Activated T-helper 2 cell treated with anti-CD3 and anti-CD28 coated beads, Interferon-gamma antibody, Interleukin-2, Interleukin-4, amounts not matched to agents 10 μg/mL and 5 μg/mL and 100 μg/mL, durations not matched to agents 14 hours and 24 hours and 36 hours (primary cell): ENCODE measurements around the gene ZCCHC10. TPM values are rescaled to one million over a fixed set of nuclear protein-coding genes. Genes with fewer than 3 reads are reported as not detected.
A peak's percentile ranks its signal among the peaks of the same experiment; 100 is the strongest.
"Not testable (repeated sequence)": the region's sequence is repeated elsewhere in the genome, so short reads cannot be mapped to it uniquely, and the experiment has no call there.

Experiments
- DNase-seq: peaks from one replicate; pipeline ENCODE4 v3.0.0; 2021; ENCODE audit warnings: low spot score
- H3K27ac Mint-ChIP-seq: one replicate; pipeline ENCODE4 v1.8.0; 2021; ENCODE audit warnings: mixed read lengths
- H3K27me3 Mint-ChIP-seq: one replicate; pipeline ENCODE4 v1.8.0; 2021; ENCODE audit warnings: low read depth, mixed read lengths
- H3K36me3 Mint-ChIP-seq: one replicate; pipeline ENCODE4 v1.8.0; 2021; ENCODE audit warnings: low read depth, mixed read lengths
- H3K4me1 Mint-ChIP-seq: one replicate; pipeline ENCODE4 v1.8.0; 2021; ENCODE audit warnings: low read depth, mixed read lengths
- H3K4me3 Mint-ChIP-seq: one replicate; pipeline ENCODE4 v1.8.0; 2021; ENCODE audit warnings: low read depth, mild to moderate bottlenecking, moderate library complexity, mixed read lengths
- H3K9me3 Mint-ChIP-seq: one replicate; pipeline ENCODE4 v1.8.0; 2021; ENCODE audit warnings: mixed read lengths
- intact Hi-C: fragments of 100-400 bp; cut with micrococcal nuclease; formaldehyde crosslinking; loops from one replicate; pipeline ENCODE4 v1.15.1; 2023
- total RNA-seq: library from RNA; stranded (reverse); gene quantifications from 2 replicates; pipeline ENCODE4 v1.2.3, GENCODE V29; 2022

Gene ZCCHC10
- total RNA-seq, 1 donor from 2014 or later: 35.7 TPM

GRCh38 chr5:132961887-132962286, 64.5 kb downstream of the ZCCHC10 start:
- no peaks in the 10 kb centered on the region for H3K9me3 Mint-ChIP-seq
- peak overlapping the region; percentile 93 for H3K4me3 Mint-ChIP-seq
- intact Hi-C loops: loop anchor here (1.0 to 10.0 kb wide), 2 partner anchors 90 to 467 kb away; partner anchors contain the start of genes HSPA4 and IRF1
- no peaks in the 10 kb centered on the region for H3K27me3 Mint-ChIP-seq
- DNase-seq: no peak
- H3K36me3 Mint-ChIP-seq: peaks cover 27% of the 10 kb centered on the region
- peak overlapping the region; percentile 95 for H3K27ac Mint-ChIP-seq
- H3K4me1 Mint-ChIP-seq: peaks cover 17% of the 10 kb centered on the region

- not testable (repeated sequence) for H3K27me3 Mint-ChIP-seq, DNase-seq, H3K9me3 Mint-ChIP-seq, H3K27ac Mint-ChIP-seq
- H3K4me3 Mint-ChIP-seq: peak overlapping the region; percentile 93
- intact Hi-C loops: loop anchor here (10.0 kb wide), 1 partner anchor 466 kb away; the partner anchor contains the start of gene IRF1
- H3K36me3 Mint-ChIP-seq: peaks cover 27% of the 10 kb centered on the region
- H3K4me1 Mint-ChIP-seq: peaks cover 17% of the 10 kb centered on the region
Measured at GRCh38 chr5:132961123-132961815, 65.1 kb downstream of the ZCCHC10 start.

GRCh38 chr5:132956166-132956799, 70.1 kb downstream of the ZCCHC10 start:
- H3K4me3 Mint-ChIP-seq, H3K9me3 Mint-ChIP-seq, H3K27ac Mint-ChIP-seq, H3K27me3 Mint-ChIP-seq, intact Hi-C loops, DNase-seq: not testable (repeated sequence)
- Mint-ChIP-seq H3K36me3 (peaks cover 42% of the 10 kb centered on the region), H3K4me1 (peaks cover 18% of the 10 kb centered on the region)

GRCh38 chr5:132953710-132954109, 72.6 kb downstream of the ZCCHC10 start:
- no peaks in the 10 kb centered on the region for H3K9me3 Mint-ChIP-seq
- intact Hi-C loops: no loop called here
- DNase-seq: no peak
- peaks cover 39% of the 10 kb centered on the region for H3K36me3 Mint-ChIP-seq
- H3K4me1 Mint-ChIP-seq: peaks cover 12% of the 10 kb centered on the region
- H3K27ac Mint-ChIP-seq: no peak overlapping the region
- no peaks in the 10 kb centered on the region for H3K27me3 Mint-ChIP-seq
- H3K4me3 Mint-ChIP-seq: no peak overlapping the region

GRCh38 chr5:132952829-132953228, 73.5 kb downstream of the ZCCHC10 start:
- Mint-ChIP-seq H3K36me3 (peaks cover 39% of the 10 kb centered on the region), H3K4me3 (no peak overlapping the region), H3K27ac (no peak overlapping the region), H3K9me3 (no peaks in the 10 kb centered on the region), H3K27me3 (no peaks in the 10 kb centered on the region), H3K4me1 (peaks cover 12% of the 10 kb centered on the region)
- DNase-seq: no peak
- intact Hi-C loops: no loop called here

GRCh38 chr5:132951897-132952296, 74.5 kb downstream of the ZCCHC10 start:
- no peak for DNase-seq
- Mint-ChIP-seq H3K9me3 (no peaks in the 10 kb centered on the region), H3K27me3 (no peaks in the 10 kb centered on the region), H3K36me3 (peaks cover 43% of the 10 kb centered on the region), H3K4me3 (no peak overlapping the region), H3K4me1 (peaks cover 12% of the 10 kb centered on the region), H3K27ac (no peak overlapping the region)
- intact Hi-C loops: no loop called here

- Mint-ChIP-seq H3K4me1 (peaks cover 14% of the 10 kb centered on the region), H3K9me3 (no peaks in the 10 kb centered on the region), H3K27me3 (no peaks in the 10 kb centered on the region), H3K36me3 (peaks cover 34% of the 10 kb centered on the region), H3K4me3 (no peak overlapping the region), H3K27ac (no peak overlapping the region)
- DNase-seq: no peak
- intact Hi-C loops: no loop called here
Measured at GRCh38 chr5:132949136-132949535, 77.2 kb downstream of the ZCCHC10 start.

GRCh38 chr5:132947671-132948070, 78.7 kb downstream of the ZCCHC10 start:
- Mint-ChIP-seq H3K36me3 (peaks cover 33% of the 10 kb centered on the region), H3K4me3 (no peak overlapping the region), H3K27me3 (no peaks in the 10 kb centered on the region), H3K9me3 (no peaks in the 10 kb centered on the region), H3K27ac (no peak overlapping the region), H3K4me1 (peaks cover 8% of the 10 kb centered on the region)
- intact Hi-C loops: no loop called here
- no peak for DNase-seq

Other genes with a start within 250 kb of the ZCCHC10 start
- gene SEPTIN8, start 249.3 kb downstream of the ZCCHC10 start, total RNA-seq: 34.9 and 35.9 TPM in 2 replicates
- 0.28 and 0.32 TPM in 2 replicates for gene SOWAHA, start 213.2 kb downstream of the ZCCHC10 start, total RNA-seq
- 7.7 and 9.3 TPM in 2 replicates for gene SHROOM1, start 195.9 kb downstream of the ZCCHC10 start, total RNA-seq
- 0.11 TPM in 1 of 2 replicates, not detected in the other for gene GDF9, start 160.1 kb downstream of the ZCCHC10 start, total RNA-seq
- 400 and 412 TPM in 2 replicates for gene UQCRQ, start 159.9 kb downstream of the ZCCHC10 start, total RNA-seq
- gene LEAP2, start 152.9 kb downstream of the ZCCHC10 start, total RNA-seq: 4.3 and 4.4 TPM in 2 replicates
- gene AFF4, start 62.9 kb downstream of the ZCCHC10 start, total RNA-seq: 33.1 and 35.1 TPM in 2 replicates
- 223 and 229 TPM in 2 replicates for gene HSPA4, start 25.5 kb upstream of the ZCCHC10 start, total RNA-seq